Right lung (tissue), 5 donors: ENCODE data around the gene C22orf23. TPM values are rescaled to one million over a fixed set of nuclear protein-coding genes. Genes with fewer than 3 reads are reported as not detected.

ENCODE experiments used
- DNase-seq, 2 donors: peaks; one replicate each; pipeline ENCODE4 v3.0.0-alpha.2; 2013
- polyA plus RNA-seq, 5 donors: library from polyadenylated mRNA; unstranded; fragments of 120-200 nt; gene quantifications; one replicate each; pipeline versions ENCODE4 v1.2.1 to v1.2.3, GENCODE V29; 2013; ENCODE audit warnings: inconsistent platforms in 1 of 5, low replicate concordance in 1 of 5; ENCODE audit not compliant: insufficient read length in 5 of 5, insufficient read depth in 1 of 5

C22orf23 gene
- polyA plus RNA-seq, 5 donors = 3.9 to 6.8 (median 4.4) TPM

DNA sequence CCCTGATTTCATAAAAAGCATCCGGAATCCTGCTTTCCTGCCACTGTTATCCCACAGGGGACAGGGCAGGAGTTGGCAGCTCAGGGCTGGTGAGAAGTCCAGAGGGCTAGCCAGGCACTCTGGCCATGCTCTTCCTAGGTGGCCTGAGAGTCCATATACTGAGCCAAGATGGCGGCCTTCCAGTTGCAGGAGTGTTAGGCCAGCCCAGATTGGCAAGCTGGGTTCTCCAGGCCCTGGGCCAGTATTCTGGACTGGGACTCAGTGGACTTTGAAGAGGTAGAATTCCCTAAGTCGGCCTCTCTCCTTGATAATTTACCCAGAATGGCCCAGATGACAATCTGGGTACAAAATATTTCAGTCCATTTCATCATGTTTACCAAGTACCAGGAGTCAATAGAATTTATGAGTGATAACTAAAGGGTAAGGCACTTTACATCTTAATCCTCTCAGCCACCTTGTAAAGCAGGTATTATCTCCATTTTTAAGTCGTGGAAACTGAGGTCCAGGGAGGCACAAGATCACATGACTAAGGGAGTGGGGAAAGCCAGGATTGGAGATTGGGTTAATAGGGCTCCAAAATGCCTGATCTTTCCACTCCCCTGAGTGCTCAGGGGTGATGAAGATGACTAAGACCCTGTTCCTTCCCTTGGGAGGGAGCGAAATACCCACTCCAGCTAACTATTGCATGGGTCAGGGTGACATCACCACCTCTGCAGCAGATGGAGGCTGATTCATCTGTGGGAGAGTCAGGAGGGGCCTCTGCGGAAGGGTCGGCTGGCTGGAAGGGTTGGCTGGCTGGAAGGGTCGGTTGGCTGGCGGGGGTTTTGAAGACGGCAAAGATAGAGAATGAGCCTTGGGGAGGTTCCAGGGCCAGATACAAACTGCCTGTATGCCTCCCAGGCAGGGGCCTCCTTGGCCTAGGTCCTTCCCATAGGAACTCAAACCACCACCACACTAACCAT, 48.5 kb downstream of the C22orf23 start:
- no peak for DNase-seq

DNA sequence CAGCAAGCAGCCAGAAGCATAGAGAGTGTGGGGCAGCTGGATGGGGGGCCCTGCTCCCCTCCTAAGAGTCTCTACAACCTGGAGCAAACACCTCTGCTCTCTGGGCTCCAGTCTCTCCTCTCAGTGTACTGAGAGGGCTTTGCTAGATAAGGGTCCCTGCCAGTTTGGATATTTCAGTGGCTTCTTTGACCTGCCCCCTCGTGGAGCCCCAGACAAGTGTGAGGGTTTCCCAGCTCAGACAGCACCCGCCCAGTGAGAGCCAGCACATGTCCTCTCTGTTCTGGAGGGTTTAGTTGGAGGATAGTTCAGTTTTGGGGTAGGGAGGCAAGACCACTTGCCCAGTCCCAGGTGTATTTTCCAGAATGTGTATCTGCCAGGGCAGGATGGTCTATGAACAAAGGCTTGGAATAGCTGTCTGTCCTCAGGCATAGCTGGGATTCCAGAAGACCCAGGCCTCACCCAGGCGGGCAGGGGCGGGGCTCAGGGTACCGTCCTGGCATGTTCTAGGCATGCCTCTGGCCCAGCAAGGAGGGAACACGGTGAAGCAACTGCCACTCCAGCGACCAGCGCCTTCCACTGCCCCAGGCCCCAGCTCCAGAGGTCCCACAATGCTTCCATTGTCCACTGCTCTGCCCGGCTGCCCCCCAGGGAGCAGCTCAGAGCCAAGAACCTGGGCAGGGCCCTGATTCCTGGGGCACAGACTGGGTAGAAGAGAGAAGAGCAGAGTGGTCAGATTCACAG, 54.8 kb downstream of the C22orf23 start:
- DNase-seq = no peak

DNA sequence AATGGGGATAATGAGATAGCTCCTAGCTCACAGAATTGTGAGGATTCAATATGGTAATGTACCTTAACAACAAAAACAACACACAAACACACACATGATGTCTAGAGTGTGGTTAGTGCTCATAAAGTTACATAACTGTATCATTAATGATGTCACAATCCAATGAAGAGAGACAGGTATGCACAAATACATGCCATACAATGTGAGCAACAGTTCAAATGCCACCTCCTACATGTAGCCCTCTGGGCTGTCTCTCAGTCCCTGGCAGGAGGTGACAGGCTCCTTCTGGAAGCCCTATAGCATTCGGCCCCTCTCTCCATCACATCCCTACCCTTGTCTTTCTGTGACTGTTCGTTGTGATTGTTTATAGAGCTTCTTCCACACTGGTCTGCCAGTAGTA, 55.6 kb downstream of the C22orf23 start:
- DNase-seq = no peak

DNA sequence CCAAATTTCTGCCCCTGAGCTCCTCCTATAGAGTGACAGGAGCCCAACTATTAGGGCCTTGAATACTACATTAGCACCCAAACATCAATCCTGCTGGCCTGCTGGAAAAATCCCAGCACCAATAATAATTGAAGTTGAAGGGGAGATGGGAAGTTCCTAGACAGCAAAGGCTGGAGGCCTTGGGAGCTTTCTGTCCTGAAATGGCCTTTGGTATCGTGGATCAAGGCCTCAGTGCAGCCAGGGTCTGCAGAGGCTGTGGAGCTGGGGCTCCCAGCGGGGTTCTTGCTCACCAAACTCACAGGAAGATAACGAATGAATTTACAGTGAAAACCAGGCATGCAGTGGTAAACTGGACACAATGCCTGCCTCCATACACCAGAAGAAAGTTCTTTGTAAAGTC, 56.5 kb downstream of the C22orf23 start:
- DNase-seq = no peak

DNA sequence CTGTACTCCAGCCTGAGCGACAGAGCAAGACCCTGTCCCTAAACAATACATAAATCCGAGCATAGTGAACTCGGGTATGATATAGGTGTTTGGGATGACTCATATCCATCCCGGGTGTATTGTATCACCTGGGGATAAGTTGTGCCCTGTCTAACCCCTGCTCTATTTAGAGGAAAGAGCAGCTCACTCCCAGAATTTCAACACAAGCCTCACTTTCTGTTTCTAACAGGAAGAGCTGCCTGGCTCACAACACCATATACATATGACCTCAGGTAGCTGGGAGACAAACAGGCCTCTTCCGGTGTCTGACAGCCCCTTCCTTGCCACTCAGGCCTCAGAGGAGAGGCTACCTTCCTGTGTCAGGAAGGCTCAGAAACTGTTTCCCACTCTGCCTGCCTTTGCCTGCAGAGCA, 57.2 kb downstream of the C22orf23 start:
- no peak for DNase-seq

DNA sequence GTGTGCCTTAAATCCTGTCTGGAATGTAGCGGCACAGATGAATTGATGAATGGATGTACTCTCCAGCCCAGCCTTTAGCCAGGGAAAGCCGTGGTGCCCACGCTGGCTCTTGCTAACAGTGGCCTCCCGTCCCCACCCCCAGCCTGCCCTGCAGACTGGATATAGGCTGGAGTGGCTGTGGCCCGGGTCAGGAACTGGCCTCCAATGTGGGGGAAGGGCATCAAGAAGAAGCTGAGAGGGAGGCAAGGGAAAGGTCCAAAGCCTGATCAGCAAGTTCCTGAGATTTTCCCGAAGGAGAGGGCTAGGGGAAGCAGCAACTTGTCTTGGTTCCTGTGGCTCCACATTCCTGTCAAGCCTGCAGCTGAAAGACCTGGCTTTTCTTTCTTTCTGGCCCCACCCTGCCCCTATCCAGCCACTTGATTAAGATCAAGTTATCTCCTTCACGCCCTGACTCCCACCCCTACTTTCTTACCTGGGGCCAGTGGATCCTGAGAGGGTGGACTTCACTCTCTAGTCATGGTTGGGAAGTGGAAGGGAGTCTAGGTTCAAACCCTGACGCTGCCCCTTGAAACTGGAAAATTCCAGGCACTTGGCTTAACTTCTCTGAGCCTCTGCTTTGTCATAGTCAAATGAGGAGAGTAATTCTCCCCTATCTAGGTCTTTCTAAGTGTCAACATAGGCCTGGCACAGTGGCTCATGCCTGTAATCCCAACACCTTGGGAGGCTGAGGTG, 58.3 kb downstream of the C22orf23 start:
- DNase-seq = no peak

DNA sequence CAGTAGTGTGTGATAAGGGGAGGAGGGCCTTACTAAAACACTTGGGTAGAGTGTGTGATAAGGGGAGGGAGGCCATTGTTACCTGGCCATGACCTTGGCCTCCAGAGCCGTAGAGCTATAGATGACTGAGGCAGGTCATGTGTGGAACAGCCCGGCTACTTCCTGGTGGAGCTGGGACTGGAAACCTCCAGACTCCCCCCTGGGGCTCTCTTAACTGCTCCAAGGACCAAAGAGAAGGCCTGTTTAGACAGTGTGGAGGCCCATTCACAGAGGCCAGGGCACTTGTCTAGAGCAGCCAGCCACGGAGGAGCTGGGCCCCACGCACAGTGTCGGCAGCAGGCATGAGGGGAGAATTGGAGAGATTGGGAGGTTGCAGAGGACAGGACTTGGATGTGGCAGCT, 59.8 kb downstream of the C22orf23 start:
- no peak for DNase-seq

Other genes with a start within 250 kb of the C22orf23 start
- gene GCAT, start 145.7 kb downstream of the C22orf23 start, polyA plus RNA-seq = 10 to 100 TPM in 1 of 5 donors, 1 to 10 TPM in 4; 6.9 to 12.6 (median 8.0) TPM
- gene GALR3, start 130.2 kb downstream of the C22orf23 start, polyA plus RNA-seq = under 1 TPM in 1 of 5 donors, not detected in 4; 0.13 TPM
- gene ANKRD54, start 109.3 kb downstream of the C22orf23 start, polyA plus RNA-seq = 10 to 100 TPM; 16.2 to 25.4 (median 19.6) TPM
- 1,000 to 10,000 TPM in 4 of 5 donors, 100 to 1,000 TPM in 1; 979 to 1,210 (median 1,196) TPM for gene EIF3L, start 104.2 kb downstream of the C22orf23 start, polyA plus RNA-seq
- gene MICALL1, start 47.3 kb downstream of the C22orf23 start, polyA plus RNA-seq = 10 to 100 TPM; 15.3 to 25.1 (median 15.9) TPM
- gene POLR2F, start 98 bp upstream of the C22orf23 start, polyA plus RNA-seq = 10 to 100 TPM; 46.9 to 84.3 (median 53.9) TPM
- gene SOX10, start 31.0 kb upstream of the C22orf23 start, polyA plus RNA-seq = 1 to 10 TPM in 1 of 5 donors, under 1 TPM in 4; 0.48 to 1.2 (median 0.53) TPM
- 10 to 100 TPM; 21.1 to 31.6 (median 29.0) TPM for gene PICK1, start 103.8 kb upstream of the C22orf23 start, polyA plus RNA-seq
- gene SLC16A8, start 130.6 kb upstream of the C22orf23 start, polyA plus RNA-seq = 1 to 10 TPM in 3 of 5 donors, under 1 TPM in 2; 0.84 to 1.7 (median 1.2) TPM
- gene BAIAP2L2, start 157.1 kb upstream of the C22orf23 start, polyA plus RNA-seq = 1 to 10 TPM in 1 of 5 donors, under 1 TPM in 4; 0.50 to 1.4 (median 0.81) TPM
- 10 to 100 TPM; 26.4 to 37.8 (median 32.2) TPM for gene PLA2G6, start 228.2 kb upstream of the C22orf23 start, polyA plus RNA-seq
- 10 to 100 TPM in 1 of 5 donors, 1 to 10 TPM in 4; 5.3 to 11.8 (median 8.6) TPM for gene MAFF, start 248.4 kb upstream of the C22orf23 start, polyA plus RNA-seq